ENCODE measurements around the gene PUM2.
"Not testable (repeated sequence)": the region's sequence is repeated elsewhere in the genome, so short reads cannot be mapped to it uniquely, and the experiment has no call there.

PUM2 gene

DNA sequence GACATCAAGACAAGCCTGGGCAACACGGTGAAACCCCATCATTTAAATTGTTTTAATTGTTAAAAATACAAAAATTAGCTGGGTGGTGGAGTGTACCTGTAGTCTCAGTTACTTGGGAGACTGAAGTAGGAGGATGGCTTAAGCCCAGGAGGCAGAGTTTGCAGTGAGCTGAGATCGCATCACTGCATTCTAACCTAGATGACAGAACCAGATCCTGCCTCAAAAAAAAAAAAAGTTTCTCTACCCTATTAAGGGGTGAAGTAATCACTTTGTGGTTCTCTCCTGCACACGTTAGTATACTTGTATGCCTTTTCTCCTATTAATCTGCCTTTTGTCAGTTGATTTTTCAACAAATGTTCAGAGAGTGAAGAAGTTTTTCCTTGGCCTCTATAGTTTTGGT is 18.1 kb upstream of the PUM2 start:
- no peak for DNase-seq (ENCODE audit: low spot score)

DNA sequence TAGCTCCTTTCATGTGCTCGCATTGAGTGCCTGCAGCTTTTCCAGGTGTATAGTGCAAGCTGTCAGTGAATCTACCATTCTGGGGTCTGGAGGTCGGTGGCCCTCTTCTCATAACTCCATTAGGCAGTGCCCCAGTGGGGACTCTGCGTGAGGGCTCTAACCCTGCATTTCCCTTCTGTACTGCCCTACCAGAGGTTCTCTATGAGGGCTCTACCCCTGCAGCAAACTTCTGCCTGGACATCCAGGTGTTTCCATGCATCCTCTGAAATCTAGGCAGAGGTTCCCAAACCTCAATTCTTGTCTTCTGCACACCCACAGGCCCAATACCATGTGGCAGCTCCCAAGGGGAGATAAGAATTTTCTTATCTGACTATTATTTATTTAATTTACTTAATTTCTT is 17.3 kb upstream of the PUM2 start:
- DNase-seq (ENCODE audit: low spot score), result not testable (repeated sequence)

DNA sequence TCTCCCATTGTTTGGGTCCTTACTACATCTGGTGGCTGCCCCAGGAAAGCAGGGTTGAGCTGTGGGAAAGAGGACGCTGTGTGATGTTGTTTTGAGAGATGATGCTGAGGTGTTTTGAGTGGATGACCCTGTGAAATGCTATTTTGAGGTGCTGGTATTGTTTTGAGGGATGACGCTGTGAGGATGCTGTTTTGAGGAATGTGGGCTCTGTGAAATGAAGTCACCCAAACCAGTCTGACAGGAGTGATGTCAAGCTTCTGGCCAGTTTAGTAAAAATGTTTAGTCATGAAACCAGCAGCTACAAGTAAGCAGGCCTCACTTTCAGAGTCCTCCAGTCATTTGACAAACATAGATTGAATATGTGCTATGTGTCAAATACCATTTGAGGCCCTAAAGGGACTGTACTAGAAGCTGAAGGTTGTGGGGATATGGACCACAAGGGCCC is 16.1 kb upstream of the PUM2 start:
- DNase-seq (ENCODE audit: low spot score), result no peak

DNA sequence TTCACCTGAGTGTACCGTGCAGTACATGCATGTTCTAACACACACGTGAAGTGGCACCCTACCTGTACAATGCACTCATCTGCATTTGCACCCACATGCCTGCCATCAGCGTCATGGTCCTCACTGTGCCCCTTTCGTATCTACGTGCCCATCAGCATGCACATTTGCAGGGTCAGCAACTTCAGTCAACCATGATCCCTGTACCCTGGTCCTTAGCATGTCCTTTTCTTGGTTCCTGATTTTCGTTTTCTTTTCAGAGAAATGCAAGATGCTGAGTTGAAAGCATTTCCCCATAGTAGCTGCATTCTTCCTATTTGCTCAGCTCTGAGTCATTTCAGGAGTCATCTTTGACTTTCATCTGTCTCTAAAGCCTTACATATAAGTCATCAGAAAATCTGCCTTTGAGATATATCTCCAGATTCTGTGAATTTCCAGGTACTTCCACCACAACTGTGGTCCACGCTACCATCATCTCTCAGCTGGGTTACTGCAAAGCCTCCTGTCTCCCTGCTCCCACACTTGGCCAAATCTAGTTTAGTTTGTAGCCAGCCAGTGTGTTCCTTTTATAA is 14.7 kb upstream of the PUM2 start:
- no peak for DNase-seq (ENCODE audit: low spot score)

DNA sequence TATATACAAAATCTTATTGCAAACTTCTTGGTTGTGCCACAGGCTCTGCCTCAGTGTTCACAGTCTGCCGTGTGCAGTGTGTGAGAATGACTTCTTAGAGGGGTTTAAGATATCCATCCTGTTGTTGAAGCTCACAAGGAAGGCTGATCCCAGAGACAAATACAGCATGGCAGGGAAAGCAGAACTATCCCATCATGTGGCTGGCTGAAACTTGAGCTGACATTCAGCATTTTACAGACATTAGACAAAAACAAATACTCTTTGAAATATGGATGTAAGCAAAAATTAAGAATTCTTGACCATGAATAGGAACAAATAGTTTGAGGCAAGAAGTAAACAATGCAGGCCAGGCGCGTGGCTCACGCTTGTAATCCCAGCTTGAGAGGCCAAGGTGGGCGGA is 12.9 kb upstream of the PUM2 start:
- DNase-seq (ENCODE audit: low spot score), result peak; percentile 2

DNA sequence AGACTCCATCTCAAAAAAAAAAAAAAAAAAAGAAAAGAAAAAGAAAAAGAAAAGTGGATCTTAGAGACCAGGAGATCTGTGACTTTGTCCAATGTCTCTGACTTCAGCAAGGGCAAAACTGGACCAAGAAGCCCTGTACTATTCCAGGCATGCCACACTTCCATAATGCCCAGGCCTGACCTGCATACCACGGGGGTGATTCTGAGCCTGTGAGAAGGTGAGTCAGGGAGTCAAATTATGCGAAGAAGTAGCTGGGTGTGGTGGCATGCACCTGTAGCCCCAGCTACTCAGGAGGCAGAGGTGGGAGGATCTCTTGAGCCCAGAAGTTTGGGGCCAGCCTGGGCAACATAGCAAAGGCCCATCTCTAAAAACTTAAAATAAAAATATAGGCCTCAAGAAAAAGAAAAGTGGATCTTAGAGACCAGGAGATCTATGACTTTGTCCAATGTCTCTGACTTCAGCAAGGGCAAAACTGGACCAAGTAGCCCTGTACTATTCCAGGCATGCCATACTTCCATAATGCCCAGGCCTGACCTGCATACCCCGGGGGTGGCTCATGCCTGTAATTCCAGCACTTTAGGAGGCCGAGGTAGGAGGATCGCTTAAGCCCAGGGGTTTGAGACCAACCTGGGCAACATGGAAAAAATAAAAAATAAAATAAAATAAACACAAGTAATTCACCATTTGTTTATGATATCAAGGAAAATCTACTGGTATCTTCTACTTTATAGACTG is 12.2 kb upstream of the PUM2 start:
- DNase-seq (ENCODE audit: low spot score), result peak; percentile 19

DNA sequence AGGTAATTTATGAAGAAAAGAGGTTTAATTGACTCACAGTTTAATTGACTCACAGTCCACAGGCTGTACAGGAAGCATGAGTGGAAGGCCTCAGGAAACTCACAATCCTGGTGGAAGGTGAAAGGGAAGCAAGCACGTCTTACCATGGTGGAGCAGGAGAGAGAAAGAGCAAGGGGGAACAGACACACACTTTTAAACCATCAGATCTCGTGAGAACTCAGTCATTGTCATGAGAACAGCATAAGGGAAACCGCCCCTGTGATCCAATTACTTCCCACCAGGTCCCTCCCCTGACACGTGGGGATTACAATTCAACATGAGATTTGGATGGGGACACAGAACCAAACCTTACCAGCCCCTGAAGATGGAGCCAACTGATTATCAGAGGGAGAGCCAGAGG is 11.2 kb upstream of the PUM2 start:
- peak; percentile 18 for DNase-seq (ENCODE audit: low spot score)

DNA sequence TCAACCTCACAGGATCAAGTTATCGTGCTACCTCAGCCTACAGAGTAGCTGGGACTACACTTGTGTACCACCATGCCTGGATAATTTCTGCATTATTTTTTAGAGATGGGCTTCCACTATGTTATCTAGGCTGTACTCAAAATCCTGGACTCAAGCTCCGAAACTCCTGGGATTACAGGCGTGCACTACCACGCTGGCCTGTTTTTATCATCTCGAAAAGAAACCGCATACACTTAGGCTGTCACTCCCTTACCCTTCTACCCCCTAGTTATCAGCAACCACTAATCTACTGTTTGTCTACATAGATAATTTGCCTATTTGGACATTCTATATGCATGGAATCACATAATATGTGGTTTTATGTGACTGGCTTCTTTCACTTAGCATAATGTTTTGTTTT is 8.5 kb upstream of the PUM2 start:
- no peak for DNase-seq (ENCODE audit: low spot score)

DNA sequence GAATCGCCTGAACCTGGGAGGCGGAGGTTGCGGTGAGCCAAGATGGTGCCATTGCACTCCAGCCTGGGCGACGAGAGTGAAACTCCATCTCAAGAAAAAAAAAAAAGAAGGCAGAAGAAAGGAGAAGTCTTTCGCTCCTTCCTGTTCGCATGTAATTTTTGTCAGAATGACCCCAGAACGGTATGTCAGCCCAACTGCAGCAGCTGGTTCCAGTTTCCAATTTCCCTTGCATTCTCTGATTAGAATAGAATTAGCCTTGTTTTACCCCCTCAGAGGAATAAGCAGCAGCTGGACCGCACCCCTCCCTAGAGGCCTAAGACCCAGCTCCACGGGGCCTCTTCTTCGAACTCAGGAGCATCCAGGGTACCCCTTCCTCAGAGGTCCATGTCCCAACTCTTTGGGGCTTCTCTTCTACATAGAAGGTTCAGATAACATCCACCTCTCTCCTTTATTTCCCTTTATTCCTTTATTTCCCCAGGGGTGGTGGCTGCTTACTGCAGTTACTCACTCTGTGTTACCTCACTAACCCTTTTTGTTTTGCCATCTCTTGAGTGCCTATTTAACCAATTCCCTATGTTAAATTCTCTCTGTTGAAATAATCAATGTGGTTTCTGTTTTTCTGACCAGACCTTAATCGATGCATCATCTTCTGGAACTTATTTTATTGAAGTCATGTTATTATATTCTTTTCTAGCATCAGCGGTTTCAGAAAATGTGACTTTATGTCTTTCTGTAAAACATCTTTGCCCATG is 7.2 kb upstream of the PUM2 start:
- DNase-seq (ENCODE audit: low spot score), result no peak

DNA sequence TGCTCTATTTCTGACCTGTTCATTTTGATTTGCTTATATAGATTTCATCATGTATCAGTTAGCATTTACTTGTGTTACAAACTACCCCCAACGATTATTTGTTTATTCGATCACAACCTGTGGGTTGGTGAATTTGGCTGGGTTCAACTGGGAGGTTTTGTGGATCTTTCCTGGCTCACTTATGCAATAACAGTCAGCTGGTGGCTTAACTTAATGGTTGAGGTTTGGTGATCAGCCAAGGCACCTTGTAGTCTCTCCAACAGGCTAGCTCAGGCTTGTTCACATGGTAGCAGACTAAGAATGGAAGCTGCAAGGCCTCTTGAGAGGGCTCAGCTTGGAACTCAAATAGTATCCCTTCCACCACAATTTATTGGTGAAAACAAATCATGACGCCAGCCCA is 5.4 kb upstream of the PUM2 start:
- DNase-seq (ENCODE audit: low spot score), result no peak

DNA sequence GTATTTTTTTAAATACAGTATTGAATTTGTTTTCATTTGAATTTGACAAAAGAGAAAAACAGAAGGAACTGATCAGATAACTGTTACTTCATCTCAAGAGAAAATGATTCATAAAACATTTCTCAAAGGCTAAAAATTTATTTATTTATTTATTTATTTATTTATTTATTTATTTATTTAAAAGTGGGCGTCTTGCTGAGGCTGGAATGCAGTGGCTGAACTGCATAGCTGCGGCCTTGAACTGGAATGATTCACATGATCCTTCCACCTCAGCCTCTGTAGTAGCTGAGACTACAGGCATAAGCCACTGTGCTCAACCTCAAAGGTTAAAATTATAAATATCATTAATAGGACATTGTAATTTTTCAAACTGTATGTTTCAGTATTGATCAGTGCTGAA is 4.5 kb upstream of the PUM2 start:
- DNase-seq (ENCODE audit: low spot score), result no peak

DNA sequence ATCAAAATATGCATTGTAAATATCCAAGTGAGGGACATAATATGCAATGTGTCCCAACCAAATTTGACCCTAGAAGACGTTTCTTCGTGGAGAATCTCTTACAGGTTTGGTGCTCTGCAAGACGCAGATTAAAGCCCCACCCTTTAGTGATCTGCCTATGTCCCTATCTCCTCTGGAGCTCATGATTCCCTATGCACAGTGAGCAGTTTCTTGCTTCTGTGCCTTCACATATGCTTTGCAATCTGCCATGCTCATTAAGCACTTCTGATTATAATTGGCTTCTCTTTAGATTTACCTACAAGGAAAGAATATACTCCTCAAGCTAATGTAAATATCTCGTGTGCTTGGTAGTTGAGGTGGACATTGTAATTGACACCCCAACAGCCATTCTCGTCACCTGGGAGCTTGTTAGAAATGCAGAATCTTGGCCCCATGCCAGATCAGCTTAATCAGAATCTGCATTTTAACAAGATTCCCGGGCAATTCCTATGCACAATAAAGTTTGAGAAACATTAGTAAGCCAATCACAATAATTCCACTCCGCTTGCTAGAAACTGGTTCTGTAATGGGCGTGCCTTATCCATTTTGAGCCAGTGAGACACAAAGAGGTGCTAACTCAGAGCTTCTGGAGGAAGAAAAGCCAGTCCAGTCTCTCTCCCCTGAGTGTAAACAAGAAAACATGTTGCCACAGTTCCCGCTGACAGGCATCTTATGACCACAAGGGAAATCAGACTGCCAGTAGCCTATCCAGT is 2.8 kb upstream of the PUM2 start:
- DNase-seq (ENCODE audit: low spot score), result no peak

DNA sequence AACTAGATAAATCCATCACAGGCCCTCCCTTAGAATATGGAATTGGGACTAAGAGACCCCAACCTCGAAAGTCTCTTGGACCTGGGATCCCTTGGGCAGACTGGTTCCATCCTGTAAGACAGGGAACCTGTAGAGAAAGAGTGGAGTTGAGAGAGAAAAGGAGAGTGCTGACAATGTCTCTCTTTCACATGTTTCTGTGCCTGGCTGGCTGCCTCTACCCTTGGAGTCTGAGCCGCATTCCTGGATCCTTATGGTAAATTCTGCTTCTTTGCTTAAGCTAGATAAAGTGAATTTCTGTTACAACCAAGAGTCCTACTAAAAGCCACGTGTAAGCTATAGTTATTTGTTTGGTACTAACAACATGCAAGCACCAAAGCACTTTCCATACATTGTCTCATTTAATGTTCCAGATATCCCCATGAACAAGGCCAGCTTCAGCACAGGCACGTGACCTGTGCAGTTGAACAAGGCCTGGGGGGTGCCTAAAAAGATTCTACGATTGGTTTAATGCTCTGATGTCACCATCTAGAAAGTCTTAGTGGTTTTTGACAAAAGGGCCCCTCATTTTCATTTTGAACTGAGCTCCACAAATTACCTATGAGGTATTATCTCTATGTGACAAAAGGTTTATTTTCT is 2.1 kb upstream of the PUM2 start:
- no peak for DNase-seq (ENCODE audit: low spot score)

DNA sequence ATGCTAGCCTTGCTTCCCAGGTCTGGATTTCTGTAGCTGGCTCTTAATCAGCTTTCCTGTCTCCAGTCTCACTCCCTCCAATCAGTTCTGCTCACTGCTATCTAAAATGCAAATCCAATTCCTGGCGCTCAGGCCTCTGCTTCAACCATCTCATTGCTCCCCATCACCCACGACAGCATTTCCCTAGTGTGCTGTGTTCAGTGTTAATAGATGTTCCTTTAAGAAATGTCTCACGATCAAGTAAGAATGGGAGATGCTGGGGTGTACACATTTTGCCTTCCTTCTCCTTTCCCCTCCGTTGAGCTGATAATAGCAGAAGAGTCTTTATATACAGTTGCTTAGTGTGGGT is 1.6 kb upstream of the PUM2 start:
- no peak for DNase-seq (ENCODE audit: low spot score)

DNA sequence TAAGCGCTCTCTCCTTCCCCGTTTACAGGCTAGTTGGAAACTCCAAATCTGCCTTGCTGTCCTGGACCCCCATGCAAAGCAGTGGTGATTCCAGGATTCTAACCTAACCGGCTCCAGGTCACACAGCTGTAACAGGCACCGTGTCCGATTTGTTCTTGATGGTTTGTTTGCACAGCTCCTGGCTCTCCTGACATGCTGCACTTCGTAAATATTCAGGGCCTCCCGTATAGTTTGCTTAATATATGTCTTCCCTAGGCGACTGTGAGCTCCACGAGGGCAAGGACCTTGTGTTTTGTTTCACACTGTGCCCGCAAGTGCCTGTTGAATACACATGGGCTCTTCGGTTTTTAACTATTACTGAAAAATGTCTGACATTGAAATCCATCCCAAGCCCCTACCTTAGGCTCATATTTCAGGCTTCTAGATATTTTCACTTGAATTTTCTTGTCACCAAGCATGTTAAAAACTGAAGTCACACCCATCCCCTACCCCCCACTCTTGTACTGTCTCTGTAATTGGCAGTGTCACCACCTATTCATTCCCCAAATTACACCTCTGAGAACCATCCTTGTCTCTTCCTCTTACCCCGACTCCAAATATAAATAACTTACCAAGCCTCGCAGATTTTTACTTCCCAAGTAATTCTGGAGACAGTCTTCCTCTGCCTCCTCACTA is 1.0 kb upstream of the PUM2 start:
- no peak for DNase-seq (ENCODE audit: low spot score)

DNA sequence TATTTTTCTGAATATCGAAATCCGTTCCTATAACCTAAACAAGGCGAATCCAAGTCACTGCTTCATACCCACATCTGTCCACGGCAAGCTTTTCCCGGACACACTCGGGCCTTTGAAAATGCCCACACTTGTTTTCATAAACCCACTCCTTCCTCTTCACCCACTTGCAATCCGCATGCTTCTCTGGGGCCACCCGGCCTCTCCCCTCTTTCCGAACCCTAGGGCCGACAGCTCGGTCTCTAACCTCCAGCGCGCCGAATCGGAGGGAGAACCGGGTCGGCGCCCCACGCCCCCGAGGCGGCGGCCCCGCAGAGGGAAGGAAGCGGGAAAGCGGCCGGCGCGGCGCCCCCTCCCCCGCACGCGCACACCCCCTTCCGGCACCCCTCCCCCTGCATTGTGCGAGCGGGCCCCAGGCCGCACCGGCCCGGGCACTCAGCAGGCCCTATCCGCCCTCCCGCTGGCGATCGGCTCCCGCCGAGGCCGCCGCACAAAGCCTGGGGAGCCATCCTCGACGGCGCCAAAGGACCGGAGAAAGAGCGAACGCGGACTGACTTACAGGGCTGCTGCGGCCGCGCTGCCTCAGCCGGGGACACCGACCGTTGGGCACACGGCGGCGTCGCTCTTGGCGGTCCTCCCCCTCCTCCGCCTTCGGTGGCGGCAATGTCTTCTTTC is 467 bp downstream of the PUM2 start:
- DNase-seq (ENCODE audit: low spot score), result peak; percentile 88

DNA sequence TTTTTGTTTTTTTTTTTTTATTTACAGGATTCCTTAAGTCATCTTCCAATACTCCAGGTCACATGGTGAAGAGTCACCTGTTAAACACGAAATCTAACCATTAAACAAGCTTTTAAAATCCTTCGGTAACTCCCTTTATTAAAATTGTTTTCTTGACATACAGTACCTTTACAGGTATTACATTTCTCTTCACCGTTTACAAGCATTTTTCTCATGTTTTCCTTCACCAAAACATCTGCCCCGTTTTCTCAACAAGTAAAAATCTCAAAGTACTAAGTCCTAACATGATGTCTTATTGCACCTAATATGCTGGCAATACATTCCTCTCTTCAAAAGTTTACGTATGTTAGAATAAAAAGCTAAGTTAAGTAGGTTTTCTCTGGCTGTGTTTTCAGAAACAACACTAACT is 1.1 kb downstream of the PUM2 start:
- DNase-seq (ENCODE audit: low spot score), result no peak

DNA sequence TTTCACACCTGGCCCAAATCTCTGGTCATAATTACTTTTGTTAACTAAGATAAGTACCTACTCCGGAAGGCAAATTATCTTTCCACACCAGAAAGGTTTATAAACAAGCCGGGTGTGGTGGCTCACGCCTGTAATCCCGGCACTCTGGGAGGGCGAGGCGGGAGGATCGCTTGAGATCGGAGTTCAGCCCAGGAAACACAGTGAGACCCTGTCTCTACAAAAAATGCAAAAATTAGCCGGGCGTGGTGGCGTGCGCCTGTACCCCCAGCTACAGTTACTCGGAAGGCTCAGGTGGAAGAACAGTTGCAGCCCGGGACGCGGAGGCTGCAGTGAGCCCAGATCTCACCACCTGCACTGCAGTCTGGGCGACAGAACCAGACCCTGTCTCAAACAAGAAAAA is 2.1 kb downstream of the PUM2 start:
- no peak for DNase-seq (ENCODE audit: low spot score)

DNA sequence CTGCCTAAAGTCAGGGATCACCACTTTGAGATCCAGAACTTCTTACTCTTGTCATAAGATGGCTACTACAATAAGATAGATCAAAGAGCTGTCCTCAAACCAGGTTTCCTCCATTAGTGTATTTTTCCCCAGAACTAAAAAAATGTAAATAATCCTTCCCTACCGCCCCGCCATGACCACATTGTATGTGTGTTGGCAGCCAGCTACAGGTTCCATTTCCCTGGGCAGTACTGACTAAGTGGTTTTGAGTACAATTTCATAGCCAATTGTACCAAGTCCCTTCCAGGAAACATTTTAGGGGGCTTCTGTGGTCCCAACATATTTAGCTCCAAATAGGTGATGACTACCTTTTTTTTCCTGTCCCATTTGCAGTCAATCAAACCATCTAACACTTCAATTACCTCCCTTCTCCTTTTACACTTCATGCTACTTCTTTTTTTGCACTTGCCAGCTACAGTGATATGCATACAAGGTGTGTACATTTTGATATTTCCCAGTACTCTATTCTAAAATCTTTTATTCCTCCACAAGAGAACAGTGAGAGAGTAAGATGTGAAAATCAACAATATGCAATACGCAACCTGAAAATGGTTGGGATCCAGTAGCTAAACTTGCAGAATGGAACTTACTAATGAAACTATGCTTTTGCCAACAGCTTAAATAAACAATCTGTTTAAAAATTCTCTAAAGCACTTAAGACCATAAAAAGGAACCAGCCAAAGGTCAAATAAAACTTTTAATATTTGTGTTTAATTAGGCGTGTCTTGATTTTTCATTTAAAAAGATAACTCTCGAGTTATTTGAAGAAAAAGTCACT is 3.9 kb downstream of the PUM2 start:
- DNase-seq (ENCODE audit: low spot score), result no peak

DNA sequence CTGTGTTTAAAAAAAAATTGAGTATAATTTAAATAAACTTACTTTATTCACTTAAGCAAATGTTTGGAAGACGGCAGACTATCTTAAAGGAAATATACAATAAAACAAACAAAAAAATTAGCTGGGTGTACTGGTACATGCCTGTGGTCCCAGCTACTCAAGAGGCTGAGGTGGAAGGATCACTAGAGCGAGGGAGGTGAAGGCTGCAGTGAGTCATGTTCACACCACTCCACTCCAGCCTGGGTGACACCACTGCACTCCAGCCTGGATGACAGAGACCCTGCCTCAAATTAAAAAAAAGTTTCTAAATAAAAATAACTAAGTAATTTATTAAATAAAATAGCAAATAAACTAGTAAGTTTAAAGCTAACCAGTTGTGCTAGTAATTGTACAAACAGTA is 7.5 kb downstream of the PUM2 start:
- DNase-seq (ENCODE audit: low spot score), result no peak

All from ecto neural progenitor cell (in vitro differentiated cells).